Measurements from ENCODE around the gene BEND2.

GRCh38 chrX:18220786-18221185, at the start of gene BEND2:
- TF ChIP-seq USF2 (IDR thresholded peaks at IDR 0.05; ENCODE audit: borderline replicate concordance, low read depth, low read length): no peak
- TF ChIP-seq MAX (IDR thresholded peaks at IDR 0.05; ENCODE audit: low read depth): no peak
- TF ChIP-seq CTCF (IDR thresholded peaks at IDR 0.05): no peak
- TF ChIP-seq EP300 (IDR thresholded peaks at IDR 0.05; ENCODE audit: borderline replicate concordance in 1 of 2, low read depth in 1 of 2, low read length in 1 of 2): no peak
- TF ChIP-seq FOXJ3 (CRISPR knock-in tag; IDR thresholded peaks at IDR 0.05): no peak
- TF ChIP-seq TAF1 (IDR thresholded peaks at IDR 0.05; ENCODE audit: borderline replicate concordance, low read depth, low read length): no peak

Data from SK-N-SH (cell line).